NOMO-1 treated with dmso at 0.1 percent for 144 hours (cell line): ENCODE results near the gene TMCO2.

ENCODE experiments used
- DNase-seq: peaks from one replicate; lab custom pipeline; 2025; ENCODE audit not compliant: unreplicated experiment; lab: John Stamatoyannopoulos, UW

Gene TMCO2

DNA sequence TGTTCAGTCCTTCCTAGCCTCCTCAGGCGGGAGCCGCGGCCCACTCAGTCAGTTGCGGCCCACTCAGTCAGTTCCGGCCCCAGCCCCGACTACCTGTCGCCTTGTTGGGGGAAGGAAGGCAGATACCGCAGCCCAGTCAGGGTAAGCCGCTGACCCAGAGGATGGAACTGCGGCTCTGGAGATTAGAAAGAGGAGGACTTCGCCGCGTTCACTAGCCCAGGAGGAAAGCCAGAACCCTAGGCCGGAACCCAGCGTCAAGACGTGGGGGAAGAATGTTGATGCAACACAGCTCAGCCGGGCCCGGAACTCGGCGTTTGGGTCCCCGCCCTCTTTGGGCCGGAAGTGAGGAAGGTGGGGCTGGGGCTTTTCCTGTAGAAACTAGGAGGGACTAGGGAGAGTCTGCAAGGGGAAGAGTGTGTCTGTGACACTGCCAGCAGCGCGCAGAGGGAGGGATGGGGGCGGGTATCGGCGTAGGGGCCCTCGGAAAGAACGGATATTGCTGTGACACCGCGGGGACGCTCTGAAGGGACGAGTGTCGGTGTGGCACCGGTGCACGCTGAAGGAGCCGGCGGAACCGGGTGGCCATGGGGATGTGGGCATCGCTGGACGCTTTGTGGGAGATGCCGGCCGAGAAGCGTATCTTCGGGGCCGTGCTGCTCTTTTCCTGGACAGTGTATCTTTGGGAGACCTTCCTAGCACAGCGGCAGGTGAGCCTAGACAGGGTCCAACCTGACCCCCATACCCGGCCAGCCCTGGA is 10.1 kb downstream of the TMCO2 start, which contains the start of gene ZMPSTE24:
Gene ZMPSTE24, plus strand, starts transcription at position 549 of the 757 bp plus-strand sequence. Its CDS starts 36 bp downstream, at position 585.
- DNase-seq, result peak; percentile 97

- no peak for DNase-seq
Observed at GRCh38 chr1:40258445-40258769, 10.7 kb downstream of the TMCO2 start.

DNA sequence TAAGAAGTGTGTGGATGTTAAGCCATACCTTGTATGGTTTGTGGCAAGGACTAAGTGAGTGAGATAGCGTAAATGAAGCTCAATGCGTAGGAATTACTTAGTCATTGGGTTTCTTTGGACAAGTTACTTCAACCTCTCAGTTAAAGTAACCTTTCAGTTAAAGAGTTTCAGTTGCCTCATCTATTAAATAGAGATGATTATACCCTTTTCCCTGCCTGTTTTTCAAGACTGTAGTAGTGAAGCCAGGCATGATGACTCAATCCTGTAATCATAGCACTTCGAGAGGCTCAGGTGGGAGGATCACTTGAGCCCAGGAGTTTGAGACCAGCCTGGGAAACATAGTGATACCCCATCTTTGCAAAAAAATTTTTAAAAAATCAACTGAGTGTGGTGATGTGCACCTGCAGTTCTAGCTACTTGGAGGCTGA is 16.6 kb downstream of the TMCO2 start:
- no peak for DNase-seq

DNA sequence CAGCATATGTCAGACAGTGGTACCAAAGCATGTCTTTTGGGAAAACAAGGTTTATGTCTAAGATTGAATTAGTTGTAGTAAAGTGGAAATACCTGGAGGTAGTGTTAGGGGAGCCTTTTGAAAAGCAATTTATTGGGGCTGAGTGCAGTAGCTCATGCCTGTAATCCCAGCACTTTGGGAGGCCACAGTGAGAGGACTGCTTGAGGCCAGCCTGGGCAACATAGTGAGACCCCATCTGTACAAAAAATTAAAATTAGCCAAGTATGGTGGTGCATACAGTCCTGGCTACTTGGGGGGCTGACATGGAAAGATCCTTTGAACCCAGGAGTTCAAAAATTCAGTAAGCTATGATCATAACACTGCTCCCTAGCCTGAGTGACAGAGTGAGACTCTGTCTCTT is 17.6 kb downstream of the TMCO2 start:
- no peak for DNase-seq

DNA sequence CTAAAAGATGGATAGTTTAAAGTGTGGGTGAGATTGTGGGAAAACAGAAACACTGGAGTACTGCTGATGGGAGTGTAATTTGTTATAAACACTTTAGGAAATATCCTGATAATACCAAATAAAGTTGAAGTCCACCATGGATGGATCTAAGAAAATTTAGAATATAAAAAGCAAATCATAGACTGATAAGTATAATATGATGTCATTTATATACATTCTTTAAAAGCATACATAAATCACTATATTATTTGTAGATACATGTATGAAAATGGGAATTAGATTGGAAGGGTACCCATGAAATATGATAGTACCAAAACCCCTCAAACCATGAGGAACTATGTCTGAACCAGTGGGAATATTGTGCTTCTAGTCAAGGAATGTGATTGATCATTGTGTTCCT is 18.2 kb downstream of the TMCO2 start:
- no peak for DNase-seq

DNA sequence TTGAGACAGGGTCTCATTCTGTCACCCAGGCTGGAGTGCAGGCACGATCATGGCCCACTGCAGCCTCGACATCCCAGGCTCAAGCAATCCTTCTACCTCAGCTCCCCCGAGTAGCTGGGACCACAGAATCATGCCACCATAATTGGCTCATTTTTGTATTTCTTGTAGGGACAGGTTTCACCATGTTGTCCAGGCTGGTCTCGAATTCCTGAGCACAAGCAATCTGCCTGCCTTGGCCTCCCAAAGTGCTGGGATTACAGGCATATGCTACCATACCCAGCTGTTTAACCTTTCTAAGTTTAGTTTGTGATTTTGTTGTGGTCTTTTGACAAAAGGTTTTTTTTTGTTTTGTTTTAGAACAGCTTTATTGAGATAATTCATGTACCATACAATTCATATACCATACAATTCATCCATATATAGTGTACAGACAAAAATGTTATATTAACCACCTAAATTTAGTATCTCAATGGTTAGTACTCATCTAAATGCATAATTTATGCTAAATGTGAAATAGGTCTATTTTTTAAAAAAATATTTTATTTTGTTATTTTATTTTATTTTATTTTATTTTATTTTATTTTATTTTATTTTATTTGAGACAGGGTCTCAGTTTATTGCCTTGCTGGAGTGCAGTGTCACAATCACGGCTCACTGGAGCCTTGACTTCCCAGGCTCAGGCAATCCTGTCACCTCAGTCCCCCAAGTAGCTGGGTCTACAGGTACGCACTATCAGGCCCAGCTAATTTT is 19.2 kb downstream of the TMCO2 start:
- no peak for DNase-seq

DNA sequence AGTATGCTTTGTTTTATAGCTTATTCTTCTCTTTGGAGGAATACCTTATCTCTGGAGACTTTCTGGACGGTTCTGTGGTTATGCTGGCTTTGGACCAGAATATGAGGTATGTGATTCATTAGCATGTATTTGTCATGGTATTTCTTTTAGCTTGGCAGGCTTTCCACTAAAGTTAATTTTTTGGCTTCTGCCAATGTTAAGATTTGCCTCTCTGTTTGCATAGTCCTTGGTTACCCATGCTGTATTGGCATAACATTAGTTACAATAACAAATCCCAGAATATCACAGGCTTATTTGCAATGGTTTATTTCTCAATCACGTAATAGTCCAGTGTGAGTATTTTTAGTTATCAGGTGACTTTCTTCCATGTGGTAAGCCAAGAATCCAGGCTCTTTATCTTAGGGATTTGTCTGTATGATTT is 20.0 kb downstream of the TMCO2 start:
- no peak for DNase-seq

DNA sequence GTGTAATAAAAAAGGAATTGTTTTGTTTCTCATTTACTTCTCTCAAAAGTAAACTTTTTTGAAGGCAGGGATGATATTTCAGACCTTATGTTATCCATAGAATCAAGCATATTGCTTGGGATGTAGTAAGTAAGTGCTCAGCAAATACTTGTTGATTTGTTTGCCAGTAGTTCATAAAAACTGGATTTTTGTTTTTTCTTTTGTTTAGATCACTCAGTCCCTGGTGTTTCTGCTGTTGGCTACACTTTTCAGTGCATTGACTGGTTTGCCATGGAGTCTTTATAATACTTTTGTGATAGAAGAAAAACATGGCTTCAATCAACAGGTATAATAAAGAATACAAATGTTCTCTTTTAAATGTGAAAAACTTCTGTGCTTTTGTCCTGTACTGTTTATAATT is 20.5 kb downstream of the TMCO2 start:
- DNase-seq, result no peak

DNA sequence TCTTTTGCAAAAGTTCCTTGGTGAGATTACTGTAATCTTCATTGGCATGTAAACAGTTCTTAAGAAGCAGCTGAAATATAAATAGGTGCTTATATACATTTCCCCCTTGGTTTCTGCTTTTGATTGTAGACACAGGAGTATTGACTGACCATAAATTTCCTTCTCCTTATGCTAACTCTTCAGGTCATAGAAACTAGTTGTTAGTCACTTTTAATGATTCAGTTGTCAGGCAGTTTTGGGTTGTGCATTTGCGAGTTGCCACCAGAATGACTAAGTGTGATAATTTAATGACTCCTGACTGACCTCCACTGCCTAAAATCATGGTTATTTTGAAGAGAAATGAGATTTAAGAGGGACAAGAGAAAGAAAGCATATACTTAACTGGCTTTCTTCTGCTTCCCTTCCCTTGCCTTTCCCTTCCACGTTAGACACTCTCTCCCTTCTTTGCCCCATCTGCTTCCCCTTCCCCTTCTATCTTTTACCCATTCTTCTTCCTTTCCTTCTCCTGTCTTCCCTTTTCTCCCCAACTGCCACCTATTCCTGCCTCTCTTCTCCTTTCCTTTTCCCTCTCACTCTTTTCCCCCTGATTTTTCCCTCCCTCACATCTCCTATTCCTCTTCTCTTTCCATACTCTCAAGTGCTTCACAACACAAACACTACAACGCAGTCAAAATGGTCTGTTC is 22.6 kb downstream of the TMCO2 start:
- no peak for DNase-seq

DNA sequence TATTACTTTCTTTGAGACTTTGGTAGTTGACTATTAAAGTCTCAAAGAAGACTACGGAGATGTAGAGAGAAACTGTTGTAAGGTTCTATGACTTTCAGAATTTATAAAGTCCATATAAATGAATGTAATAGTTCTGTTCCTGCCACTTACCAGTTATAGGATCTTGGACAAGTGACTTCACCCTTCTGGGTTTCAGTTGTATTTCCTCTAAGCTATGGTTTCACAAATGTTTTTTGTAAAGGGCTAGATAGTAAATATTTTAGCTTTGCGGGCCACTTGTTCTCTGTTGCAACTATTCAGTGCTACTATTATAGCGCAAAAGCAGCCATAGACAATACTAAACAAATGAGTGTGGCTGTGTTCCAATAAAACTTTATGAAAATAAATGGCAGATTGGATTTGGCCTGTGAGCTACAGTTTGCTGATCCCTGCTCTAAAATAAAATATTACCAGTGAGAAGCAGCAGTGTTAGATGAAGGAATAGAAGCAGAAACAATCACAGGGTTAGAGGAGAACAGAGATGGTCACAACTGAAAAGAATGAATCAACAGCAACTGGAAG is 25.0 kb downstream of the TMCO2 start:
- DNase-seq, result no peak

GRCh38 chr1:40273547-40274166 is 25.9 kb downstream of the TMCO2 start:
- DNase-seq, result no peak

GRCh38 chr1:40274331-40274730 is 26.6 kb downstream of the TMCO2 start:
- no peak for DNase-seq

GRCh38 chr1:40276122-40276521 is 28.4 kb downstream of the TMCO2 start:
- DNase-seq, result no peak

GRCh38 chr1:40281853-40282252 is 34.1 kb downstream of the TMCO2 start:
- no peak for DNase-seq

DNA sequence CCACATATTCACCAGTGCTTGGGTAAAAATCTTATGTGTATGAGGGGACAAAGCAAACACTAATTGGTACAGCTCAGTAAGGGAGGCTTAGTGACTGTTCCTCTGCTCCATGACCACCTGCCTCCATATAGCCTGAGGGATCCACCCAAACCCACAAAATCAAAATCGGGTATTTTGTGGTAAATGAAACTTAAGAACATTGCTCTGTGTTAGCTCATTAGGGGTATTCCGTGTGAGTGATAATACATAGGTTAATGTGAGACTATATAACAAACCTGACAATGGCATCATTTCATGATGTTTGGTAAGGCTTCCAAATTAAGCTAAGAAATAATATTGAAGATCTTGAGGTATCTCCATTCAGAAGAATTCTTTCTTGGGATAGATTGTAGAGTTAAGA is 43.6 kb downstream of the TMCO2 start:
- DNase-seq, result no peak

DNA sequence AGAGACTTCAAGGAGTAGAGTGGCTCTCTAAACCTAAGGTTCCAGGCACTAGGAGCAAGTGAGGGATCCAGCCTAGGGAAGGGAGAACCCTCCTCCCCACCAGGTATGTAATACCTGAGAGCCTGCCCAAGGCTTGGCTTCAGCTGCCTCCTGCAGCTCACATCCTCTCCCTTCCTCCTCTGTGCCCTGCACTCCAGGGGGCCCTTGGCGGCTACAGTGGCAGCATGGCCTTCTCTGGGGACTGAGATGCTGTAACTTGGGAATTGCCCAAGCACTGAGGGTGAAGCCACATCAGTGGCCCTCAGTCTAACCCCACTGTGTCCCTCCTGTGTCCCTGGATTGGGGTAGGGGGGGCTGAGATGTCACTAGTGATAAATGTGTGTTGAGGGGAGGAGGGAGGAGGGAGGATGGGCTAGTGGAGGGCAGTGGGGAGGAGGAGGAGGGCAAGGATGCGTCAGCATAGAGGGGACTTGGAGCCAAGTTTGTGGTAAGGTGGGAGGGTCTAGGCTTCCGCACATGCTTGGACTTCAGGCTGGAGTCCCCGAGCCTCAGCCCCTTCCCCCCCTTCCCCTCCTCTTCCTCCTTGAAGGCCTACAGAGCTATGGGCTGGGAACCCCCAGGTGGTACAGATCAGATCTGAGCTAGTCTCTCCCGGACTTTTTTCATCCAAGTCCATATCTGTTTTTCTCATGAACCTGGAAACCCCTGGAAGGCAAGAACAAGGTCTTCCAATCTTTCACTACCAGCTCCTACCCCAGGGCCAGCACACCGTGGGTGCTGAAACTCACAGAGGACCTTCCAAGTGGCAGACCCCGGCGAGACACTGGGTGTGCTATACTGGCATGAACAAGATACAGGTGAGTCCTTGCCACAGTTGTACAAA is 51.9 kb downstream of the TMCO2 start:
- no peak for DNase-seq

DNA sequence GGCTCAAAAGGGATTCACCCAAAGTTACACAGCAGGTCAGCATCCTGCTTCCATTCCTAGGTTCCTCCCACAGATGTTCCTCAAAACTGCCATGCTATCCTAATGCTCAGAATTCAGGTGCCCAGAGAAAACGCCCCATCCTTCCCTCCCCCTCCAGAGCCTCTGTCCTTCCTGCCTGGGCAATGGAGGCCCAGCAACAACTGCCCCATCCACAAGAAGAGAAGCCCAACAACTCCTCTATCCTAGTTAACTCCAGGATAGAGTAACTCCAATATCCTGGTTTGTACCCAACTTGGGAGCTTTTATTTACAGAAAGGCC is 52.5 kb downstream of the TMCO2 start:
- no peak for DNase-seq

DNA sequence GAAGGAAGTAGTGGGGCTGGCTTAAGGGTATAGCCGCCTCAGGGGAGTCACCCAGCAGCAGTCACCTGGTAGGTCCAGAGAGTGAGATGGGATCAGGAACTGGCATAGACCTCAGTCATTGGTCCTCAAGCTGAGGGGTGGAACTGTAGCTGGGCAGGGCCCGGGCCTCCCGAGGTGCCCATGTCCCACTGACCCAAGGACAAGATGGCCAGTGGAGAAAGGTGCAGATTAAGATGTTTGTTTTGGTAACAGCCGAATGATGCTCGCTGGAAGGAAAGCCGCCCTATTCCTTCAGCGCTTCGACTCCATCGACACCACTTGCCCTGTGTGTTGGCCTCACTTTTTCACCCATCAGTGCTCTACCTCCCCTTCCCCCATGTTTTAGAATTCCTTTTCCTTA is 52.9 kb downstream of the TMCO2 start:
- no peak for DNase-seq

DNA sequence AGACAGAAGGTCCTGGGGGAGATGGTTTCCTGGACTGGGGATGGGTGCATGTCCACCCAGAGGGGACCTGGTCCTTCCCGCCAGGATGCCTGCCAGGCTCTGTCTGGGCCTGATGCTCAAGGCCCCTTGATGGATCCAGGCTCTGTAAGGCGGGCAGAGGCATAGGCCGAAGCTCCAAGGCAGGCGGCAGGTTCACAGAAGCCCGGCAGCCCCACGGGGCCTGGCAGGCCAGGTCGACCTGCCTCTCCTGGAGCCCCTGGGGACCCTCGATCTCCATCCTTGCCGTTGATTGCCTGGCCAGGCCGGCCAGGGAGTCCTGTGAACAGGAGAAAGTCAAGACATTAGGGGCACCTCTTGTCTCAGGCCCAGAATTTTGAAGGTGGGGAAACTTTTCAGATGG is 53.3 kb downstream of the TMCO2 start:
- DNase-seq, result no peak
